OCI-LY3 (cell line): ENCODE data around the gene RASGRF2.

Experiments used
- EZH2phosphoT487 ChIP-seq: fragments of 200-600 bp; shearing (Covaris generic); IDR thresholded peaks from 2 replicates; pipeline ENCODE4 v1.6.1; 2018; ENCODE audit warnings: antibody characterized with exemption, mixed run types, low read depth
- TF ChIP-seq, protein P1 (sequence below): fragments of 200-600, 300-600 bp; sonication (generic); IDR thresholded peaks from 2 replicates; pipeline ENCODE4 v1.5.1; 2014; ENCODE audit warnings: antibody characterized with exemption, low read length, low read depth

DNA sequence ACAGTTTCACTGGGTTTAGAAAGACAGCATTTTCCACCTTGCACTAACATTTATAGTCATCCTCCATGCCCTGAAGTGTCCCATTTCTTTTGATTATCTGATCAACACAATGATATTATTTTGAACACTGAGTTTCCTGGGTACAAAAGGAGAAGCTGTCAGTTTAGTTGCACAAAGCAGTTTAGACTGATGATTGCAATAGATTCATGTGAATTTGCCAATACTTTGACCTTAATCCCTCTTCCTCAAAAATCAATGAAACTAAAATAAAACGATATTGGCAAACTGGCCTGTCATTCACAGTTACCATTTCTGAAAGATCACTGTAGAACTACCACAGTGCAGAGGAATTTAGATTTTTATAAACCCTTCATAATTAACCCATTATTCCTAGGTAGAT is 34.2 kb upstream of the RASGRF2 start:
- TF ChIP-seq, protein P1, sequence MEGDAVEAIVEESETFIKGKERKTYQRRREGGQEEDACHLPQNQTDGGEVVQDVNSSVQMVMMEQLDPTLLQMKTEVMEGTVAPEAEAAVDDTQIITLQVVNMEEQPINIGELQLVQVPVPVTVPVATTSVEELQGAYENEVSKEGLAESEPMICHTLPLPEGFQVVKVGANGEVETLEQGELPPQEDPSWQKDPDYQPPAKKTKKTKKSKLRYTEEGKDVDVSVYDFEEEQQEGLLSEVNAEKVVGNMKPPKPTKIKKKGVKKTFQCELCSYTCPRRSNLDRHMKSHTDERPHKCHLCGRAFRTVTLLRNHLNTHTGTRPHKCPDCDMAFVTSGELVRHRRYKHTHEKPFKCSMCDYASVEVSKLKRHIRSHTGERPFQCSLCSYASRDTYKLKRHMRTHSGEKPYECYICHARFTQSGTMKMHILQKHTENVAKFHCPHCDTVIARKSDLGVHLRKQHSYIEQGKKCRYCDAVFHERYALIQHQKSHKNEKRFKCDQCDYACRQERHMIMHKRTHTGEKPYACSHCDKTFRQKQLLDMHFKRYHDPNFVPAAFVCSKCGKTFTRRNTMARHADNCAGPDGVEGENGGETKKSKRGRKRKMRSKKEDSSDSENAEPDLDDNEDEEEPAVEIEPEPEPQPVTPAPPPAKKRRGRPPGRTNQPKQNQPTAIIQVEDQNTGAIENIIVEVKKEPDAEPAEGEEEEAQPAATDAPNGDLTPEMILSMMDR = no peak
- TF ChIP-seq EZH2phosphoT487 = no peak
